Measurements from ENCODE around the gene LRRIQ1. TPM values are rescaled to one million over a fixed set of nuclear protein-coding genes. Genes with fewer than 3 reads are reported as not detected.

The LRRIQ1 gene
- total RNA-seq, 1 experiment from 2014 or later: 0.39 TPM

GRCh38 chr12:85147331-85147730 is 111.2 kb downstream of the LRRIQ1 start:
- Mint-ChIP-seq H3K27ac (no peak overlapping the region), H3K4me1 (no peaks in the 10 kb centered on the region), H3K27me3 (ENCODE audit: low read depth) (no peaks in the 10 kb centered on the region), H3K36me3 (ENCODE audit: insufficient read depth in 1 of 3, low read depth in 3 of 3) (no peaks in the 10 kb centered on the region), H3K9me3 (no peaks in the 10 kb centered on the region), H3K4me3 (no peak overlapping the region)
- H4K91ac ChIP-seq (ENCODE audit: insufficient read length, low read depth, low read length): no peak overlapping the region
- no peak overlapping the region for H2BK5ac ChIP-seq (ENCODE audit: insufficient read length, low read length)
- H3K56ac ChIP-seq (ENCODE audit: insufficient read length, low read depth, low read length): no peak overlapping the region
- H3K4me2 ChIP-seq (ENCODE audit: insufficient read depth, insufficient read length, low read length): no peak overlapping the region
- H2BK120ac ChIP-seq (ENCODE audit: low read depth, low read length, poor library complexity, severe bottlenecking): no peak overlapping the region
- H3K27me3 ChIP-seq (ENCODE audit: insufficient read depth, low read length): no peaks in the 10 kb centered on the region
- no peak overlapping the region for H2AFZ ChIP-seq (ENCODE audit: low read length)
- H2BK15ac ChIP-seq (ENCODE audit: low read depth, low read length): no peak overlapping the region
- H3K4ac ChIP-seq (ENCODE audit: low read depth, low read length): no peak overlapping the region
- no peaks in the 10 kb centered on the region for H3K79me1 ChIP-seq (ENCODE audit: insufficient read depth, low read depth, low read length, poor library complexity, severe bottlenecking)
- no peak overlapping the region for H3T11ph ChIP-seq (ENCODE audit: low read length)
- no peak overlapping the region for H4K8ac ChIP-seq (replicated peaks; ENCODE audit: insufficient read length, low read depth, low read length)
- no peak overlapping the region for H2BK20ac ChIP-seq (ENCODE audit: low read depth, low read length, poor library complexity, severe bottlenecking)
- no peak overlapping the region for H2AK5ac ChIP-seq (ENCODE audit: insufficient read length, low read length)
- H3K9me3 ChIP-seq (ENCODE audit: control insufficient read depth, low read depth, low read length): no peaks in the 10 kb centered on the region
- no peak for TF ChIP-seq CTCF (conservative IDR thresholded peaks at IDR 0.05)
- H2BK12ac ChIP-seq (ENCODE audit: insufficient read length, low read depth, low read length): no peak overlapping the region
- H3K79me2 ChIP-seq (ENCODE audit: insufficient read depth, low read length): no peaks in the 10 kb centered on the region
- no peak overlapping the region for H3K27ac ChIP-seq (ENCODE audit: insufficient read length, low read depth, low read length)
- H4K20me1 ChIP-seq (ENCODE audit: control insufficient read depth, insufficient read depth, insufficient read length): no peaks in the 10 kb centered on the region
- WGBS (ENCODE audit: extremely low coverage, insufficient read length, low lambda C conversion rate): no CpG with 5 or more reads among the region's 1 CpG
- H4K5ac ChIP-seq (ENCODE audit: insufficient read length, low read depth, low read length): no peak overlapping the region
- H3K9ac ChIP-seq (ENCODE audit: extremely low read depth, insufficient read length, low read length): no peak overlapping the region
- no peak overlapping the region for H3K14ac ChIP-seq (ENCODE audit: insufficient read depth, low read length)
- H3K23ac ChIP-seq (ENCODE audit: insufficient read length, low read depth, low read length): no peak overlapping the region
- H3K18ac ChIP-seq (ENCODE audit: insufficient read length, low read depth, low read length): no peak overlapping the region
- H3K4me1 ChIP-seq (ENCODE audit: insufficient read depth, low read length): no peaks in the 10 kb centered on the region
- H3K23me2 ChIP-seq (ENCODE audit: insufficient read length, low read depth, low read length, poor library complexity, severe bottlenecking): no peaks in the 10 kb centered on the region
- DNase-seq: no peak
